CD4-positive, alpha-beta T cell treated with Interleukin-17A for 1 hour (primary cell): ENCODE results near the gene IGF1R.
"Not testable (repeated sequence)": the region's sequence is repeated elsewhere in the genome, so short reads cannot be mapped to it uniquely, and the experiment has no call there.

Source experiments
- DNase-seq: peaks from one replicate; pipeline ENCODE4 v3.0.0-alpha.2; 2020

The IGF1R gene

GRCh38 chr15:98981851-98982722 lies 333.7 kb downstream of the IGF1R start:
- DNase-seq = no peak

DNA sequence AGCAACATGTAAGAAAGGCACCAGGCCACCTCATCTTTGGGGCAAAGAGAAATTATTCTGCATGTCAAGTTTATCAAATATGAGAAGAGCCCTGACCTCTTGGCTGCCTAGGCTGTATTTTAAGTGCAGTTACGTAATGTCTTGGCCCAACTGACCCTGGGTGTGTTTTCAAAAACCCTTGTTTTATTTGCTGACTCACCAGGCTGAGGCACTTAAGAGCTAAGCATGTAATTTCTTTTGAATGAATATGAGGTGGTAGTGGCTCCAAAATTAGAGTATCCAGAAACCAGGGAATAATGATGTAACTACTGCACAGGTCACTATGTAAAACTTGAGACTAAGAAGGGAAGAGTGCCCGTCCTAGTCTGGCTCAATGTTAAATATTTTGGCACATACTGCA lies 335.0 kb downstream of the IGF1R start:
- no peak for DNase-seq

DNA sequence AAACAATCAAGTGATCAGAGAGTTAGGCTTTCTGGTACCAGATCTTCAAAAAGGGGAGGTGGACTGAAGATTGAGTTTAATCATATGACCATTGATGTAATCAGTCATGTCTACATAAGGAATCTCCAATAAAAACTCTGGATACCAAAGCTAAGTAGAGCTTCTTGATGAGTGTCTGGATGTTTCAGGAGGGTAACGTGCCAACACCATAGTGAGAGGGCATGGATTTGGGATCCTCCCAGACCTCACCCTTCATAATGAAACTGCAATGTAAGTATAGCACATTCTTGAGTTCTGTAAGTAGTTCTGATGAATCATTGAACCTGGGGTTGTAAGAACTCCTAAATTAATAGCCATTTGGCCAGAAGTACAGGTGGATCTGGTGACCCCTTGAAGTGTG lies 337.9 kb downstream of the IGF1R start:
- no peak for DNase-seq

- no peak for DNase-seq
Measured at GRCh38 chr15:98994892-98995291, 346.6 kb downstream of the IGF1R start.

DNA sequence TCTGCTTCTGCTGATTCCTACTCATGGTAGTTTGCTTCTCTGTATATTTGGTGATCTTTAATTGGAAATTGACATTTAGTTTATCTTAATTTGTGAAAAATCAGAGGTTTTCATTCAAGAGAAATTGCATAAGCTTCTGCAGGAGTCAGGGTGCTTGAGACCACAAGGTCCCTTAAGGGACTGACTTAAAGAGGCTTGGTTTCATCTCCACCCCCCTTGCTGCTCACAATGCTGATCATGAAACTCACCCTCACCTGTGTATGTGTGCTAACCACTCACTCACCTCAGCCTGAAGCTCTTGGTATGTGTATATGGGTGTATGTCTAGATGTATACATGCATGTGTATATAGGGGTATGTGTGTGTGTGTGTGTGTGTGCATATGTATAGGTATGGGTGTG lies 347.8 kb downstream of the IGF1R start:
- no peak for DNase-seq

GRCh38 chr15:98996624-98997023 lies 348.3 kb downstream of the IGF1R start:
- DNase-seq = no peak

DNA sequence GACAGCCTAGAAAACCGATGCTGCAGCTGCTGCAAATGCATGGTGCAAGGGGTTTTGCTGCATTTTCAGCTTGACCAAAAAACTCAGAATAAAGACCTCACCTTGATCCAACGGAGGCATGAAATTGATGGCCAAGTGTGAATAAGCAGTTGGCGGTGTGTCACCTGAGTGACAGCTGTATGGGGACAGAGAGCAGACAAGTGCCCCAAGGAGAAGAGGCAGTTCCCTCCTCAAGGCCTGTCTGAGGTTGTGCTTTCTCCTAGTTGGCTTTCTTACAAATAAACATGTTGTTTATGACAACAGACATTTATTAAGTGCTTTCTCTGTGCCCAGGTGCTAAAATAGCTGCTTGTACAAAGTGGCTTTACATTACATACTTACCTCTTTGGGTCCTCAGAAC lies 349.0 kb downstream of the IGF1R start:
- no peak for DNase-seq

- no peak for DNase-seq
Measured at GRCh38 chr15:98997755-98998154, 349.4 kb downstream of the IGF1R start.

DNA sequence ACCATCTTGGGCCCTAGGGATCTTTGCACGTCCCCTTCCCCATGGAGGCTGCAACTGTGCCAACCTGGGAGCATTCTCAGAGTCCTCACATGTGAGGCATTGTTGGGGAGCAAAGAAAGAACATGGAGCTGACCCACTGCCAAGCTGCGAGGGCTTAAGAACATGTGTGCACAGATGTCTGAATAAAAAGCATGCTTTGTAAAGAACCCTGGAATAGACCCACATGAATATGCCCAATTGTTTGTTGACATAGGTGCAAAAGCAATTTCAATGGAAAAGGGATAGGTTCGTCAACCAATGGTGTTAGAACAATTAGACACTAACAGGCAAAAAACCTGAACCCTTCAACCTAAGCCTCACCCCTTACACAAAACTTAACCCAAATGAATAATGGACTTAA lies 349.9 kb downstream of the IGF1R start:
- DNase-seq = no peak

DNA sequence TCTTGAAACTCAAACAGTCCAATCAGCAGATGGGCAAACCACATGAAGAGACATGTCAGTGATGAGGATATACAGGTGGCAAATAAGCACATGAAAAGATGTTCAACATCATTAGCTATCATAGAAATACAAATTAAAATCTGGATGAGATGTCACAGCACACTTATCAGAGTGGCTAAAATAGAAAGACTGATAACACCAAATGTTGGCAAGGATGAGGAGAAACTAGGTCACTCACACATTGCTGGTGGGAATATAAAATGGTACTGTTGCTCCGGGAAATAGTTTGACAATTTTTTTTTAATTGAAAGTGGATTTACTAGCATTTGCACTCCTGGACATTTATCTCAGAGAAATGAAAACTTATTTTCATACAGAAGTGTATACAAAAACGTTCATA lies 350.9 kb downstream of the IGF1R start:
- no peak for DNase-seq

- DNase-seq = no peak
Measured at GRCh38 chr15:99002226-99002625, 353.9 kb downstream of the IGF1R start.

DNA sequence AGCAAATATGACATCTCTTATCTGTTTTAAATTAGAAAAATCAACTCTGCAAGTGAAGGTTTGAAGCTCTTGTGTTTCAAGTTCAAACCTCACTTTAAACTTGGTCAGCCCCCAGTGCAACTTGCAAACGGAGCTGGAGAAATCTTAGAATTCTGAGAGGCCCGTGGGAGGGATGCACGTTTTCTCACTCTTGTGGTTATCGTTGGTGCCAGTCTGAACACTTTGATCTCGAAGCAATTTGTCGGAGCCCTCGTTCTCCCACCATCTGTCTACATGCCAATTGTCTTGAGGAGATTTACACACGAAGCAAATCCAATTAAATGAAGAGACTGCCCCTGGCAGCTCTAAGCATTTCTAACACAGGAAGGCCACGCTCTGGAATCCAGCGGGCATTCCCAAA lies 355.0 kb downstream of the IGF1R start:
- DNase-seq = not testable (repeated sequence)

GRCh38 chr15:99004998-99005974 lies 356.9 kb downstream of the IGF1R start:
- DNase-seq = not testable (repeated sequence)

- DNase-seq = no peak
Measured at GRCh38 chr15:99006146-99006545, 357.8 kb downstream of the IGF1R start.

- DNase-seq = no peak
Measured at GRCh38 chr15:99006904-99007495, 358.7 kb downstream of the IGF1R start.

DNA sequence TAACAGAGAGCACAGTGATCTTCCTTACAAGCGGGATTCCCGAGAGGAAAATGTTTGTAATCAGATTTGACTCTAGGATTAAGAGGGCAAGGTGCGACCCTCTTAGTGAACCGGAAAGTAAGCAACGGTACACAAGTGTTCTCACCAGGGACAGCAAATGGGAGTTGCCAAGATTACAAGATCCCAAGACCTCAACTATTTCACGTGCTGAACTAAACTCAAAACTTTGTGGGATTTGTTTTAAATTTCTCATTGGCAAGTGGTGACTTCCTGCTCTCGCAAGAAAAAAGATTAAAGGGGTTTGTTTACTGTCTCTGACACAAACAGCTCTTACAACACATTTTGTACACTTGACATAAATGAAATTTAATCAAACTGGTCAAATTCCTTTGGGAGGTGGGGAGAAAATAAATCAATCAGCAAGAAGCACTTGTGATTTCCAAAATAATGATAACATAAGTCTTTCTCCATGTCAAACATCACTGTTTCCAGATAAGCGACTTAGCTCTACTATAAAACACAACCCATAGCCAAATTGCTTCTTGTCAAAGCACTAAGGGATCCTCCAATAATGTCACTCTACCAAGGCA lies 361.5 kb downstream of the IGF1R start:
- DNase-seq = no peak

GRCh38 chr15:99010768-99011167 lies 362.4 kb downstream of the IGF1R start:
- DNase-seq = no peak
